Body of pancreas (tissue), 4 donors: ENCODE data around the gene FIBP. TPM values are rescaled to one million over a fixed set of nuclear protein-coding genes. Genes with fewer than 3 reads are reported as not detected.
A peak's percentile ranks its signal among the peaks of the same experiment; 100 is the strongest.

Source experiments
- ATAC-seq: fragments of 150-250 bp; one replicate; pipeline ENCODE4 v1.9.1; 2016
- DNase-seq, 4 donors: peaks; one replicate each; pipeline ENCODE4 v3.0.0-alpha.2; 2019
- H3K27ac ChIP-seq, 4 donors: fragments of 200-600 bp; sonication (generic); 1 replicate in 3 of 4; 2 replicates in 1 of 4; pipeline versions ENCODE4 v1.5.1 to v1.6.1; 2016 to 2019; ENCODE audit warnings: mild to moderate bottlenecking in 1 of 4, mixed read lengths in 1 of 4, moderate library complexity in 1 of 4
- H3K27me3 ChIP-seq, 2 donors: fragments of 200-600 bp; sonication (generic); one replicate each; pipeline ENCODE4 v1.6.0; 2016; ENCODE audit warnings: mild to moderate bottlenecking in 1 of 2
- H3K36me3 ChIP-seq, 2 donors: fragments of 200-600 bp; sonication (generic); replicated peaks in 1 of 2; 2 replicates each; pipeline ENCODE4 v1.5.1; 2016; ENCODE audit warnings: low read depth in 2 of 2; ENCODE audit not compliant: insufficient read depth in 1 of 2
- H3K4me1 ChIP-seq: fragments of 200-600 bp; sonication (generic); one replicate; pipeline ENCODE4 v1.6.0; 2016
- H3K4me3 ChIP-seq, 2 donors: fragments of 200-600 bp; sonication (generic); 1 replicate in 1 of 2; 2 replicates in 1 of 2; pipeline ENCODE4 v1.5.1; 2016 to 2019
- H3K9me3 ChIP-seq, 3 donors: fragments of 200-600 bp; sonication (generic); 1 replicate in 2 of 3; 2 replicates in 1 of 3; pipeline ENCODE4 v1.5.1; 2016
- POLR2A ChIP-seq, 3 donors: fragments of 450-650 bp; IDR thresholded peaks; one replicate each; pipeline ENCODE4 v1.6.1; 2016; ENCODE audit warnings: antibody characterized with exemption in 3 of 3, mild to moderate bottlenecking in 2 of 3
- WGBS, 2 donors: methylation state at CpG; one replicate each; pipeline ENCODE4 v1.1.5; 2017; 5-methylcytosine and 5-hydroxymethylcytosine counted together
- intact Hi-C: fragments of 100-400 bp; cut with DNase I; formaldehyde crosslinking; loops from one replicate; pipeline ENCODE4 v1.15.1; 2023
- total RNA-seq, 2 donors: library from RNA; depleted of rRNA; stranded (reverse); fragments of >200 nt; gene quantifications; one replicate each; pipeline ENCODE4 v1.1.0, GENCODE V29; 2016
- TF ChIP-seq, protein P1 (sequence below), 7 experiments: fragments of 450-650 bp in 4 of 7; fragments of 200-600 bp in 3 of 7; sonication (generic) in 3 of 7; IDR thresholded peaks; one replicate each; pipeline ENCODE4 v1.5.1; 2016 to 2019; ENCODE audit warnings: antibody characterized with exemption in 7 of 7

The FIBP gene
- total RNA-seq, 2 donors from 2014 or later: 40.2 to 49.5 TPM

DNA sequence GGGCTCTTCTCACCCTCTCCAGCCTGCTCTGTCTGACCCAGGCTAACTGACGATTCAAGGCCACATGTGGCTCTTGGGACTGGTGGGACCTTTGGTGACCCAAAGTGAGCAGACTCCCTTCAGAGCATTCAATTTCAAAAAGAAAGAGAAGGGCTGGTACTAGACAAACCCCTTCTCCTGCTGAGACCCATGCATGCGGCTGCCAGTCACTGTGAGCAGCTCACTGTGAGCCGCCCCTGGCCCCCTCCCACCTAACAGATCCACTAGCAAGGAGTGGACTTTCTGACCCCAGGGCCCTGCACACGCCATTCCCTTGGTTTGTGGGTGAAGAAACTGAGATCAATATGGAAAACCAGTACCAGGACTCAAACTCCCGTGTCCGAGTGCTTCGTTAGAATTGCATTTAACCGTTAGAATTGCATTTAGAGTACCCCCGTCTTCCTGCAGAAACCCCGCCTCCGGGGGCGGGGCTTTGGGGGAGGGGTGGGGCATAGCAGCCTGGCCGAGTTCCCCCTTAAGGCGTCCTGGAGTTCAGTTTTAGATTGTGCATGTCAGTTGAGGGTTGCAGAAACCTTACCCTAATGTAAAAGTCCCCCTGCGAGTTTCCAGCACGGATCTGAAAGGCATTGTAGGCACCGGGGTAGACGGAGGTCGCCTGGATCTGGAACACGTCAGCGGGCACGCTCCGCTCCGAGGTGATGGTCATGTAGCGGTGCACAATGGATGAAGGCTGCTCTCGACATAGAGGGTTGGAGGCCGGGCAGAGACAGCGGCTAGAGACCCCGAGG lies 20.8 kb downstream of the FIBP start:
- DNase-seq (peak in 1 of 4 donors; percentile 9), ATAC-seq (no peak)
- TF ChIP-seq POLR2A (IDR thresholded peaks at IDR 0.05): no peak
- TF ChIP-seq, protein P1, sequence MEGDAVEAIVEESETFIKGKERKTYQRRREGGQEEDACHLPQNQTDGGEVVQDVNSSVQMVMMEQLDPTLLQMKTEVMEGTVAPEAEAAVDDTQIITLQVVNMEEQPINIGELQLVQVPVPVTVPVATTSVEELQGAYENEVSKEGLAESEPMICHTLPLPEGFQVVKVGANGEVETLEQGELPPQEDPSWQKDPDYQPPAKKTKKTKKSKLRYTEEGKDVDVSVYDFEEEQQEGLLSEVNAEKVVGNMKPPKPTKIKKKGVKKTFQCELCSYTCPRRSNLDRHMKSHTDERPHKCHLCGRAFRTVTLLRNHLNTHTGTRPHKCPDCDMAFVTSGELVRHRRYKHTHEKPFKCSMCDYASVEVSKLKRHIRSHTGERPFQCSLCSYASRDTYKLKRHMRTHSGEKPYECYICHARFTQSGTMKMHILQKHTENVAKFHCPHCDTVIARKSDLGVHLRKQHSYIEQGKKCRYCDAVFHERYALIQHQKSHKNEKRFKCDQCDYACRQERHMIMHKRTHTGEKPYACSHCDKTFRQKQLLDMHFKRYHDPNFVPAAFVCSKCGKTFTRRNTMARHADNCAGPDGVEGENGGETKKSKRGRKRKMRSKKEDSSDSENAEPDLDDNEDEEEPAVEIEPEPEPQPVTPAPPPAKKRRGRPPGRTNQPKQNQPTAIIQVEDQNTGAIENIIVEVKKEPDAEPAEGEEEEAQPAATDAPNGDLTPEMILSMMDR (IDR thresholded peaks at IDR 0.05): no peak
- WGBS, 2 donors: 64 to 78% methylated on average over 13 to 29 of the region's 29 CpGs
- Histone ChIP-seq H3K27me3 (no peaks in the 10 kb centered on the region), H3K4me1 (peaks cover 10% of the 10 kb centered on the region), H3K9me3 (no peaks in the 10 kb centered on the region), H3K27ac (no peak overlapping the region), H3K36me3 (peaks cover 3 to 19% of the 10 kb centered on the region in 2 donors), H3K4me3 (no peak overlapping the region)
- intact Hi-C loops: no loop called here

DNA sequence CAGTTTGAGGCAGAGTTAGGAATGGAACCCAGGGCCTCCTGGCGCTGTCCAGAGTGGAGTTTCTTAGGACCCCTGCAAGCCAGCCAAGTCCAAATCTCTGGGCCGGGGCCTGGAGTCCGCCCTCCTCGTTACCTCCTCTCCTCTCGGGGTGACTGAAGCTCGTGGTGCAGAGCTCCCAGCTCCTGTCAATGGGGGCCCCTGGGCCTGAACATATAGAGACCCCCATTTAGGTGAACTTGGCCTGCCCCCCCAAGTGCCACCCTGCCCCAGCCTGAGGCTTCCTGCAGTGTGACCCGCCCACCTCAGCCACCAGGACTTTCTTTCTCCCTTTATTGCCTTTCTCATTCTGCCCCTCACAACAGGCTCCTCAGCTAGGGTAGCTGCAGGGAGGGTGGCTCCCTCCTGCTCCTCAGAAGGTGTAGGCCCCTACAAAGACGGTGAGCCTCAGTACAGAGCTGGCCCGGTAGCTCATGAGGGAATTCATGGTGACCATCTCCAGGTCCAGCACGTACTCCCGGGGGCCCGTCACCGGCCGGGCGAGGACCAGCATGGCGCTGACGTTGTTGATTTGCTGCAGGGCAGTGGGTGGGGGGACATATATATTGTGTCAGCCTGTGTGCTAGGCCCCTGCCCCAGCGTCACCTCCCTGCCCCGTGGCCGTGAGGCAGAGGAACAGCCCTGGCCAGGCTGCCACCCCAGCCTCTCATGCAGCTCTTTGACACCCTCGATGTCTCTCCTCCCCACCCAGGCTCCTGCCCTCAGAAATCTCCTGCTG lies 21.6 kb downstream of the FIBP start:
- WGBS, 2 donors: 89 to 93% methylated on average over 21 of the region's 21 CpGs
- H3K36me3 ChIP-seq: peaks cover 3 to 20% of the 10 kb centered on the region in 2 donors

DNA sequence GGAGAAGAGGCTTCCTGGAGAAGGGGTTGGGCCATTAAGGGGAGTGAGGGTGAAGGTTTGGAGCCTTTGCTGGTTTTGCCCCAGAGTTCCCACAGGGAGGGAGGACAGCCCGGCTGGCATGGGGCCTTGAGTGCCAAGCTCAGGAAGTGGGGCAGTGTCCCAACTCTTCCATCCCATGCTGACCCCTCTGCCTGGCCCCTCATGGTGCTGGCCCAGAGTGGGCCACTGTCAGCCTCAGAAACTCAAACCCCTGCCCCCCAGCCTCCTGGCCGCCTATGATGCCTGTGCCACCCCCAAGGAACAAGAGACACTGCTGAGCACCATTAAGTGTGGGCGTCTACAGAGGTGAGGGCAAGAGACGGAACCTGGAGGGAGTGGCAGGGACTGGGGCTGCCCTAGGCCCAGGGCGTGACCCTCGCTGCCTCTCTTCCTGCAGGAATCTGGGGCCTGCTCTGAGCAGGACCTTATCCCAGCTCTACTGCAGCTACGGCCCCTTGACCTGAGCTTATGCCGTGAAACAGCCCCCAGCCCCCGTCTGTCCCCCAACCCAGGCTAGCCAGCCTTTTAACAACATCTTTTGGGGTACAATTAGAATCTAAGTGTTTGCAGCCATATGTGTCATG lies 22.6 kb downstream of the FIBP start:
- intact Hi-C loops: no loop called here
- Histone ChIP-seq H3K27ac (no peak overlapping the region), H3K4me3 (no peak overlapping the region), H3K9me3 (no peaks in the 10 kb centered on the region), H3K36me3 (peaks cover 3 to 20% of the 10 kb centered on the region in 2 donors), H3K27me3 (no peaks in the 10 kb centered on the region), H3K4me1 (peaks cover 13% of the 10 kb centered on the region)
- WGBS, 2 donors: 72 to 91% methylated on average over 3 to 8 of the region's 9 CpGs
- no peak for ATAC-seq
- TF ChIP-seq, protein P1 (IDR thresholded peaks at IDR 0.05): no peak
- TF ChIP-seq POLR2A (IDR thresholded peaks at IDR 0.05): no peak
- DNase-seq: peak in 2 of 4 donors; percentile 10 to 11

More for the DNA sequence above, 21.6 kb downstream of the FIBP start:
- ATAC-seq (no peak), DNase-seq (peak in 1 of 4 donors; percentile 12)
- Histone ChIP-seq H3K9me3 (no peaks in the 10 kb centered on the region), H3K27ac (no peak overlapping the region), H3K4me1 (peaks cover 11% of the 10 kb centered on the region), H3K4me3 (no peak overlapping the region), H3K27me3 (no peaks in the 10 kb centered on the region)
- TF ChIP-seq POLR2A (IDR thresholded peaks at IDR 0.05): no peak
- TF ChIP-seq, protein P1 (IDR thresholded peaks at IDR 0.05): no peak
- intact Hi-C loops: no loop called here

DNA sequence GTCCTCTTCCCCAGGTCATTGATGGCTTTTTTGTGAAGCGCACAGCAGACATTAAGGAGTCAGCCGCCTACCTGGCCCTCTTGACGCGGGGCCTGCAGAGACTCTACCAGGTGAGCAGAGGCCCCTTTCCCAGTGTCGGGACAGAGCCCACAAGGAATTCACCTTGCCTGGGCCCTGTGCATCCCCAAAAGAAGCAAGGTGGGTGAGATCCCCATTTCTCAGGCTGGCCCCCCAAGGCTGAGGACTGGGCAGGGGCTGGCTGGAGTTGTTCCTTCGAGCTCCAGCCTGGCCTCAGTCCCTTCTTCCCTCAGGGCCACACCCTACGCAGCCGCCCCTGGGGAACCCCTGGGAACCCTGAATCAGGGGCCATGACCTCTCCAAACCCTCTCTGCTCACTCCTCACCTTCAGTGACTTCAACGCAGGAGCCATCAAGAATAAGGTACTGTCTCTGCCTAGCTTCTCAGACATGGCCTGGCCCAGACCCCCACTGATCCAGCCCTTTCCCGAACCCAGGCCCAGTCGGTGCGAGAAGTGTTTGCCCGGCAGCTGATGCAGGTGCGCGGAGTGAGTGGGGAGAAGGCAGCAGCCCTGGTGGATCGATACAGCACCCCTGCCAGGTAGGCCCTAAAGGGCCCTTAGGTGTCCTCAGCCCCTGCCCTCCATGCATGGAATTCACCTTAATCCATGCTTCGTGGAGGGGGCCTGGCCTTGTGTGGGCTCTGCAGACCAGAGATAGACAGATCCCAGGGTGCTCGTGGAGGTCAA lies 23.4 kb downstream of the FIBP start:
- Histone ChIP-seq H3K9me3 (no peaks in the 10 kb centered on the region), H3K4me3 (no peak overlapping the region), H3K4me1 (peaks cover 16% of the 10 kb centered on the region), H3K27me3 (no peaks in the 10 kb centered on the region), H3K27ac (no peak overlapping the region), H3K36me3 (peaks cover 3 to 20% of the 10 kb centered on the region in 2 donors)
- TF ChIP-seq, protein P1 (IDR thresholded peaks at IDR 0.05): no peak
- no peak for TF ChIP-seq POLR2A (IDR thresholded peaks at IDR 0.05)
- ATAC-seq: no peak
- intact Hi-C loops: no loop called here
- 75 to 85% methylated on average over 4 to 18 of the region's 18 CpGs for WGBS, 2 donors
- peak in 1 of 4 donors; percentile 10 for DNase-seq
